ENCODE measurements around the gene TTC34. TPM values are rescaled to one million over a fixed set of nuclear protein-coding genes. Genes with fewer than 3 reads are reported as not detected.

The TTC34 gene
- total RNA-seq, 1 experiment from 2014 or later: 0.05 TPM

- DNase-seq (ENCODE audit: low read depth): no peak
Observed at GRCh38 chr1:2604844-2605508, 196.5 kb downstream of the TTC34 start.

GRCh38 chr1:2604156-2604843 is 197.2 kb downstream of the TTC34 start:
- no peak for DNase-seq (ENCODE audit: low read depth)

- no peak for DNase-seq (ENCODE audit: low read depth)
Observed at GRCh38 chr1:2603521-2604155, 197.9 kb downstream of the TTC34 start.

GRCh38 chr1:2602866-2603520 is 198.5 kb downstream of the TTC34 start:
- no peak for DNase-seq (ENCODE audit: low read depth)

- DNase-seq (ENCODE audit: low read depth): no peak
Observed at GRCh38 chr1:2602311-2602835, 199.1 kb downstream of the TTC34 start.

- no peak for DNase-seq (ENCODE audit: low read depth)
Observed at GRCh38 chr1:2601721-2602303, 199.7 kb downstream of the TTC34 start.

GRCh38 chr1:2598329-2598931 is 203.1 kb downstream of the TTC34 start:
- no peak for DNase-seq (ENCODE audit: low read depth)

- peak; percentile 12 for DNase-seq (ENCODE audit: low read depth)
Observed at GRCh38 chr1:2597441-2598328, 203.8 kb downstream of the TTC34 start.

GRCh38 chr1:2596530-2597333 is 204.8 kb downstream of the TTC34 start:
- no peak for DNase-seq (ENCODE audit: low read depth)

GRCh38 chr1:2595812-2596529 is 205.5 kb downstream of the TTC34 start:
- no peak for DNase-seq (ENCODE audit: low read depth)

GRCh38 chr1:2595261-2595811 is 206.2 kb downstream of the TTC34 start:
- DNase-seq (ENCODE audit: low read depth): no peak

- DNase-seq (ENCODE audit: low read depth): no peak
Observed at GRCh38 chr1:2594641-2595131, 206.8 kb downstream of the TTC34 start.

GRCh38 chr1:2594001-2594640 is 207.4 kb downstream of the TTC34 start:
- peak; percentile 38 for DNase-seq (ENCODE audit: low read depth)

GRCh38 chr1:2593251-2593878 is 208.1 kb downstream of the TTC34 start:
- DNase-seq (ENCODE audit: low read depth): no peak

- no peak for DNase-seq (ENCODE audit: low read depth)
Observed at GRCh38 chr1:2592672-2593071, 208.8 kb downstream of the TTC34 start.

GRCh38 chr1:2591581-2592261 is 209.8 kb downstream of the TTC34 start:
- DNase-seq (ENCODE audit: low read depth): no peak

- no peak for DNase-seq (ENCODE audit: low read depth)
Observed at GRCh38 chr1:2591233-2591580, 210.3 kb downstream of the TTC34 start.

Data from M059J (cell line).